Measurements from ENCODE around the gene MAPK14. TPM values are rescaled to one million over a fixed set of nuclear protein-coding genes. Genes with fewer than 3 reads are reported as not detected.

Gene MAPK14
- total and polyA plus RNA-seq, 10 of the 15 experiments (the other 5 are each of a cell fraction or from before 2014, with no cell fraction given), result 12.5 to 59.5 (median 43.0) TPM

DNA sequence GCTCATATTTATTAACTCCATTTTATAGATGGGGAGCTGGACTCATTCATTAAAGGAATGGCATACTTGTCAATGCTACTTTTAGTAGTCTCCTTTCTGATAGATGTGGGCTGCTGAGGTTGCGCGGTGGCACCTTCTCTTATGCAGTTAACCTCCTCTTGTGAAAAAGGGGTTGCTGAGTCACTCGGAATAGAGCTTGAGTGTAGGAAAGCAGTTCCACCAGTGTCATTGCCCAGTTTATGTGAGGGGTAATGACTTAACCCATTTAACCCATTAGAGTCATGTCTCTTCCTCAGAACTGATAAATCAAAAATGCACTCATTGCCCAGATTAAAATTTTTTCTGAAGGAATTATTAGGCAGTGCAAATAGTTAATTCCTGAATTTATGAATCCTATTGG is 6.3 kb downstream of the MAPK14 start (continued):
- TF ChIP-seq, protein P1, sequence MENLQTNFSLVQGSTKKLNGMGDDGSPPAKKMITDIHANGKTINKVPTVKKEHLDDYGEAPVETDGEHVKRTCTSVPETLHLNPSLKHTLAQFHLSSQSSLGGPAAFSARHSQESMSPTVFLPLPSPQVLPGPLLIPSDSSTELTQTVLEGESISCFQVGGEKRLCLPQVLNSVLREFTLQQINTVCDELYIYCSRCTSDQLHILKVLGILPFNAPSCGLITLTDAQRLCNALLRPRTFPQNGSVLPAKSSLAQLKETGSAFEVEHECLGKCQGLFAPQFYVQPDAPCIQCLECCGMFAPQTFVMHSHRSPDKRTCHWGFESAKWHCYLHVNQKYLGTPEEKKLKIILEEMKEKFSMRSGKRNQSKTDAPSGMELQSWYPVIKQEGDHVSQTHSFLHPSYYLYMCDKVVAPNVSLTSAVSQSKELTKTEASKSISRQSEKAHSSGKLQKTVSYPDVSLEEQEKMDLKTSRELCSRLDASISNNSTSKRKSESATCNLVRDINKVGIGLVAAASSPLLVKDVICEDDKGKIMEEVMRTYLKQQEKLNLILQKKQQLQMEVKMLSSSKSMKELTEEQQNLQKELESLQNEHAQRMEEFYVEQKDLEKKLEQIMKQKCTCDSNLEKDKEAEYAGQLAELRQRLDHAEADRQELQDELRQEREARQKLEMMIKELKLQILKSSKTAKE (IDR thresholded peaks at IDR 0.05; ENCODE audit: low read depth, poor library complexity, severe bottlenecking), result no peak
- TF ChIP-seq, protein P2, sequence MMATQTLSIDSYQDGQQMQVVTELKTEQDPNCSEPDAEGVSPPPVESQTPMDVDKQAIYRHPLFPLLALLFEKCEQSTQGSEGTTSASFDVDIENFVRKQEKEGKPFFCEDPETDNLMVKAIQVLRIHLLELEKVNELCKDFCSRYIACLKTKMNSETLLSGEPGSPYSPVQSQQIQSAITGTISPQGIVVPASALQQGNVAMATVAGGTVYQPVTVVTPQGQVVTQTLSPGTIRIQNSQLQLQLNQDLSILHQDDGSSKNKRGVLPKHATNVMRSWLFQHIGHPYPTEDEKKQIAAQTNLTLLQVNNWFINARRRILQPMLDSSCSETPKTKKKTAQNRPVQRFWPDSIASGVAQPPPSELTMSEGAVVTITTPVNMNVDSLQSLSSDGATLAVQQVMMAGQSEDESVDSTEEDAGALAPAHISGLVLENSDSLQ (IDR thresholded peaks at IDR 0.05), result no peak
- TF ChIP-seq MYB (IDR thresholded peaks at IDR 0.05; ENCODE audit: borderline replicate concordance, low read depth, low read length) (no peak), POLR2AphosphoS5 (IDR thresholded peaks at IDR 0.05; ENCODE audit: low read length) (no peak), BCL11A (IDR thresholded peaks at IDR 0.05; ENCODE audit: low read depth, low read length) (no peak)

DNA sequence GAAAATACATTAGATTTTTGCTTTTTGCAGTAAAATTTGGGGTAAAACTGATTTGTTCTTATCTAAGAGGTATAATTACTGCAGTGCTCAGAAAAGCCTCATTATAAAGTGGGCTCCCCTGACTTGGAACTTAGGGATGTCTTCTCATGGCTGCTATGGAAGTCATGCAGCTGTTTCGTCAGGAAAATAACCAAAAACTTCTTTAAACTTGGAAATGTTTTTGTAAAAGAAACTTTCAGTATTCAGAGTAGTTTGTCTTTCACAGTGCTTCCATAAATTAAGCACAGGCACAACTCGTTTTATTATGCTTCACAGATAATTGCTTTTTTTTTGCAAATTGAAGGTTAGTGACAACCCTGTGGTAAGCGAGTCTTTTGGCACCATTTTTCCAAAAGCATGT is 6.8 kb downstream of the MAPK14 start:
- RAD21 ChIA-PET (ENCODE audit: unreplicated experiment), result interaction anchor here (1.1 to 2.3 kb wide), 3 partner anchors 22 to 97 kb away, joined by 3 to 16 read pairs (median 6); no protein-coding TSS in a partner anchor
- no peak overlapping the region for H3K9ac ChIP-seq (ENCODE audit: control insufficient read depth, insufficient read depth, low read length)
- SMC1A ChIA-PET (ENCODE audit: uncharacterized antibody, unreplicated experiment), result interaction anchor here (1.3 to 2.4 kb wide), 3 partner anchors 53 to 324 kb away, joined by 3 to 17 read pairs (median 7); no protein-coding TSS in a partner anchor
- peaks cover 95% of the 10 kb centered on the region for H3K79me2 ChIP-seq (ENCODE audit: control insufficient read depth, insufficient read depth, low read length)
- H4K20me1 ChIP-seq (ENCODE audit: control insufficient read depth, insufficient read depth), result no peaks in the 10 kb centered on the region
- TF ChIP-seq SMARCA5 (IDR thresholded peaks at IDR 0.05) (no peak), ZNF24 (IDR thresholded peaks at IDR 0.05) (no peak), CHD4 (IDR thresholded peaks at IDR 0.05) (no peak), ASH2L (IDR thresholded peaks at IDR 0.05; ENCODE audit: borderline replicate concordance, low read depth) (no peak), RBBP5 (conservative IDR thresholded peaks at IDR 0.05) (no peak)
- TF ChIP-seq, protein P3, sequence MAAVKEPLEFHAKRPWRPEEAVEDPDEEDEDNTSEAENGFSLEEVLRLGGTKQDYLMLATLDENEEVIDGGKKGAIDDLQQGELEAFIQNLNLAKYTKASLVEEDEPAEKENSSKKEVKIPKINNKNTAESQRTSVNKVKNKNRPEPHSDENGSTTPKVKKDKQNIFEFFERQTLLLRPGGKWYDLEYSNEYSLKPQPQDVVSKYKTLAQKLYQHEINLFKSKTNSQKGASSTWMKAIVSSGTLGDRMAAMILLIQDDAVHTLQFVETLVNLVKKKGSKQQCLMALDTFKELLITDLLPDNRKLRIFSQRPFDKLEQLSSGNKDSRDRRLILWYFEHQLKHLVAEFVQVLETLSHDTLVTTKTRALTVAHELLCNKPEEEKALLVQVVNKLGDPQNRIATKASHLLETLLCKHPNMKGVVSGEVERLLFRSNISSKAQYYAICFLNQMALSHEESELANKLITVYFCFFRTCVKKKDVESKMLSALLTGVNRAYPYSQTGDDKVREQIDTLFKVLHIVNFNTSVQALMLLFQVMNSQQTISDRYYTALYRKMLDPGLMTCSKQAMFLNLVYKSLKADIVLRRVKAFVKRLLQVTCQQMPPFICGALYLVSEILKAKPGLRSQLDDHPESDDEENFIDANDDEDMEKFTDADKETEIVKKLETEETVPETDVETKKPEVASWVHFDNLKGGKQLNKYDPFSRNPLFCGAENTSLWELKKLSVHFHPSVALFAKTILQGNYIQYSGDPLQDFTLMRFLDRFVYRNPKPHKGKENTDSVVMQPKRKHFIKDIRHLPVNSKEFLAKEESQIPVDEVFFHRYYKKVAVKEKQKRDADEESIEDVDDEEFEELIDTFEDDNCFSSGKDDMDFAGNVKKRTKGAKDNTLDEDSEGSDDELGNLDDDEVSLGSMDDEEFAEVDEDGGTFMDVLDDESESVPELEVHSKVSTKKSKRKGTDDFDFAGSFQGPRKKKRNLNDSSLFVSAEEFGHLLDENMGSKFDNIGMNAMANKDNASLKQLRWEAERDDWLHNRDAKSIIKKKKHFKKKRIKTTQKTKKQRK (IDR thresholded peaks at IDR 0.05; ENCODE audit: low read depth, low read length), result no peak
- no peak overlapping the region for H2AFZ ChIP-seq (ENCODE audit: control insufficient read depth, low read depth, low read length)
- H3K4me3 ChIP-seq, result no peak overlapping the region
- POLR2A ChIA-PET, result no interaction called here
- H3K4me1 ChIP-seq (ENCODE audit: control insufficient read depth, insufficient read depth, low read length), result peaks cover 16% of the 10 kb centered on the region
- no TSS peak for BruUV-seq (replicated peaks)
- WGBS (ENCODE audit: insufficient coverage, insufficient replicate concordance, low lambda C conversion rate, missing lambda C conversion rate), result 96% methylated on average over 3 of the region's 3 CpGs
- H3K27me3 ChIP-seq (replicated peaks in 1 of 2; ENCODE audit: control insufficient read depth in 2 of 2, insufficient read depth in 2 of 2, low read length in 1 of 2), result no peaks in the 10 kb centered on the region
- DNase-seq (ENCODE audit: low read depth, low spot score) (no peak), FAIRE-seq (no peak), ATAC-seq (no peak)
- no peaks in the 10 kb centered on the region for H3K9me3 ChIP-seq (replicated peaks; ENCODE audit: control insufficient read depth, insufficient read depth, low read length)
- H3K4me2 ChIP-seq (ENCODE audit: control insufficient read depth, insufficient read depth), result peak overlapping the region; percentile 44; the same call in 1 of the 2 replicates
- no peak overlapping the region; the same call in 1 of the 2 replicates for H3K27ac ChIP-seq (ENCODE audit: control insufficient read depth, insufficient read depth)
- intact Hi-C loops (cut with micrococcal nuclease; ENCODE audit: unreplicated experiment), result no loop called here
- H3K36me3 ChIP-seq (ENCODE audit: control insufficient read depth in 2 of 2, insufficient read depth in 2 of 2, low read length in 1 of 2), result no peaks in the 10 kb centered on the region
- CTCF ChIA-PET, result interaction anchor here (0.6 to 4.2 kb wide), 5 partner anchors 9 to 1715 kb away, joined by 3 to 44 read pairs (median 4); no protein-coding TSS in a partner anchor
- in situ Hi-C loops (cut with MboI), result no loop called here
